PC-3 (cell line): Measurements from ENCODE around the gene BCL2L11. TPM values are rescaled to one million over a fixed set of nuclear protein-coding genes. Genes with fewer than 3 reads are reported as not detected.

ENCODE experiments used
- ATAC-seq: fragments of 200-7000 bp; cut with Tn5 transposase; 2 replicates; pipeline ENCODE4 v1.9.1; 2020; ENCODE audit warnings: mild to moderate bottlenecking, moderate library complexity
- BruUV-seq: library from RNA; stranded (reverse); fragments of 400-500 nt; replicated peaks from 2 replicates; lab custom pipeline; 2021; lab: Mats Ljungman, UMichigan
- CTCF ChIA-PET: fragments of 300-600 bp; sonication (Branson Sonifier 250); formaldehyde crosslinking; loops from one replicate; lab custom pipeline; 2022; ENCODE audit warnings: antibody characterized with exemption; lab: Charles Lee
- POLR2A ChIA-PET: fragments of 300-600 bp; sonication (Branson Sonifier 250); formaldehyde crosslinking; loops from one replicate; lab custom pipeline; 2022; ENCODE audit warnings: antibody characterized with exemption; ENCODE audit not compliant: unreplicated experiment; lab: Charles Lee
- DNase-seq: peaks from one replicate; pipeline ENCODE4 v3.0.0-alpha.2; 2015
- H2AFZ ChIP-seq: fragments of 300-600 bp; sonication (generic); 2 replicates; pipeline ENCODE4 v1.6.0; 2016; ENCODE audit warnings: antibody characterized with exemption, low read length
- H3F3A ChIP-seq: fragments of 300-600 bp; sonication (generic); one replicate; pipeline ENCODE4 v1.6.0; 2017; ENCODE audit warnings: antibody characterized with exemption, low read length, control low read depth, mild to moderate bottlenecking; ENCODE audit not compliant: unreplicated experiment
- H3K27ac ChIP-seq: fragments of 300-600 bp; sonication (generic); 2 replicates; pipeline ENCODE4 v1.5.1; 2016; ENCODE audit warnings: mild to moderate bottlenecking, low read length
- H3K27me3 ChIP-seq: fragments of 300-600 bp; sonication (generic); 2 replicates; pipeline ENCODE4 v1.6.1; 2016; ENCODE audit warnings: low read length, mixed read lengths
- H3K36me3 ChIP-seq: fragments of 300-600 bp; sonication (generic); 2 replicates; pipeline ENCODE4 v1.6.1; 2016; ENCODE audit warnings: low read depth, mixed run types, low read length, mixed read lengths
- H3K4me1 ChIP-seq: fragments of 300-600 bp; sonication (generic); 2 replicates; pipeline ENCODE4 v1.5.1; 2016; ENCODE audit warnings: low read length; ENCODE audit not compliant: insufficient read depth
- H3K4me2 ChIP-seq: fragments of 300-600 bp; sonication (generic); 2 replicates; pipeline ENCODE4 v1.6.0; 2016; ENCODE audit warnings: low read length
- H3K4me3 ChIP-seq: fragments of 300-600 bp; sonication (generic); 2 replicates; pipeline ENCODE4 v1.5.1; 2016; ENCODE audit warnings: mild to moderate bottlenecking, low read length, mixed read lengths
- H3K79me2 ChIP-seq: fragments of 300-600 bp; sonication (generic); 2 replicates; pipeline ENCODE4 v1.6.1; 2017; ENCODE audit warnings: low read length, mixed read lengths
- H3K9ac ChIP-seq: fragments of 300-600 bp; sonication (generic); 2 replicates; pipeline ENCODE4 v1.6.0; 2016; ENCODE audit warnings: mild to moderate bottlenecking, low read length
- H3K9me2 ChIP-seq: fragments of 300-600 bp; sonication (generic); replicated peaks from 2 replicates; pipeline ENCODE4 v1.6.1; 2016; ENCODE audit warnings: mixed run types, low read length, mixed read lengths
- H3K9me3 ChIP-seq: fragments of 300-600 bp; sonication (generic); 2 replicates; pipeline ENCODE4 v1.6.1; 2016; ENCODE audit warnings: low read length, mixed read lengths
- H4K20me1 ChIP-seq: fragments of 300-600 bp; sonication (generic); 2 replicates; pipeline ENCODE4 v1.6.1; 2016; ENCODE audit warnings: low read length, mixed read lengths
- EZH2 ChIP-seq: fragments of 300-600 bp; sonication (generic); IDR thresholded peaks from one replicate; pipeline ENCODE4 v1.6.1; 2017; ENCODE audit warnings: antibody characterized with exemption, mild to moderate bottlenecking, low read length; ENCODE audit not compliant: unreplicated experiment
- EZH2phosphoT487 ChIP-seq: fragments of 300-600 bp; sonication (generic); IDR thresholded peaks from 2 replicates; pipeline ENCODE4 v1.6.1; 2018; ENCODE audit warnings: mild to moderate bottlenecking, antibody characterized with exemption, low read length, borderline replicate concordance
- intact Hi-C: fragments of 100-400 bp; cut with micrococcal nuclease; formaldehyde crosslinking; loops from 2 replicates; pipeline ENCODE4 v1.9.0; 2023
- total RNA-seq: library from RNA; depleted of rRNA; stranded (reverse); fragments of >200 nt; gene quantifications from 2 replicates; pipeline ENCODE4 v1.2.3, GENCODE V29; 2014
- TF ChIP-seq, protein P1 (sequence below): fragments of 300-600 bp; sonication (generic); conservative IDR thresholded peaks from 2 replicates; pipeline ENCODE4 v1.5.1; 2017; ENCODE audit warnings: antibody characterized with exemption, low read depth, mild to moderate bottlenecking, low read length

BCL2L11 gene
- total RNA-seq, 1 experiment from 2014 or later, result 11.3 TPM

GRCh38 chr2:111176867-111177266 is 56.2 kb downstream of the BCL2L11 start:
- Histone ChIP-seq H4K20me1 (no peaks in the 10 kb centered on the region), H3K9me2 (no peaks in the 10 kb centered on the region), H3K9me3 (no peaks in the 10 kb centered on the region), H3F3A (no peaks in the 10 kb centered on the region), H3K27me3 (no peaks in the 10 kb centered on the region), H3K27ac (no peak overlapping the region), H3K9ac (no peak overlapping the region), H3K4me2 (no peak overlapping the region), H3K36me3 (no peaks in the 10 kb centered on the region), H3K79me2 (no peaks in the 10 kb centered on the region), H3K4me3 (no peak overlapping the region), H2AFZ (no peak overlapping the region), H3K4me1 (peaks cover 10% of the 10 kb centered on the region)
- ChIA-PET POLR2A (no interaction called here), CTCF (no interaction called here)
- no TSS peak for BruUV-seq
- DNase-seq (no peak), ATAC-seq (no peak)
- intact Hi-C loops, result no loop called here
- TF ChIP-seq, protein P1, sequence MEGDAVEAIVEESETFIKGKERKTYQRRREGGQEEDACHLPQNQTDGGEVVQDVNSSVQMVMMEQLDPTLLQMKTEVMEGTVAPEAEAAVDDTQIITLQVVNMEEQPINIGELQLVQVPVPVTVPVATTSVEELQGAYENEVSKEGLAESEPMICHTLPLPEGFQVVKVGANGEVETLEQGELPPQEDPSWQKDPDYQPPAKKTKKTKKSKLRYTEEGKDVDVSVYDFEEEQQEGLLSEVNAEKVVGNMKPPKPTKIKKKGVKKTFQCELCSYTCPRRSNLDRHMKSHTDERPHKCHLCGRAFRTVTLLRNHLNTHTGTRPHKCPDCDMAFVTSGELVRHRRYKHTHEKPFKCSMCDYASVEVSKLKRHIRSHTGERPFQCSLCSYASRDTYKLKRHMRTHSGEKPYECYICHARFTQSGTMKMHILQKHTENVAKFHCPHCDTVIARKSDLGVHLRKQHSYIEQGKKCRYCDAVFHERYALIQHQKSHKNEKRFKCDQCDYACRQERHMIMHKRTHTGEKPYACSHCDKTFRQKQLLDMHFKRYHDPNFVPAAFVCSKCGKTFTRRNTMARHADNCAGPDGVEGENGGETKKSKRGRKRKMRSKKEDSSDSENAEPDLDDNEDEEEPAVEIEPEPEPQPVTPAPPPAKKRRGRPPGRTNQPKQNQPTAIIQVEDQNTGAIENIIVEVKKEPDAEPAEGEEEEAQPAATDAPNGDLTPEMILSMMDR, result no peak
- TF ChIP-seq EZH2 (no peak), EZH2phosphoT487 (no peak)

GRCh38 chr2:111178296-111178695 is 57.6 kb downstream of the BCL2L11 start:
- no TSS peak for BruUV-seq
- ChIA-PET CTCF (no interaction called here), POLR2A (no interaction called here)
- H3K79me2 ChIP-seq, result no peaks in the 10 kb centered on the region
- no peaks in the 10 kb centered on the region for H3F3A ChIP-seq
- no peak overlapping the region for H3K4me3 ChIP-seq
- H3K9me3 ChIP-seq, result no peaks in the 10 kb centered on the region
- H2AFZ ChIP-seq, result no peak overlapping the region
- no peaks in the 10 kb centered on the region for H3K36me3 ChIP-seq
- no peaks in the 10 kb centered on the region for H4K20me1 ChIP-seq
- H3K9me2 ChIP-seq, result no peaks in the 10 kb centered on the region
- no peak for ATAC-seq
- no peak for DNase-seq
- no peak overlapping the region for H3K4me2 ChIP-seq
- H3K27ac ChIP-seq, result no peak overlapping the region
- TF ChIP-seq, protein P1, result no peak
- no peak for TF ChIP-seq EZH2
- no peak for TF ChIP-seq EZH2phosphoT487
- no peaks in the 10 kb centered on the region for H3K27me3 ChIP-seq
- intact Hi-C loops, result no loop called here
- H3K4me1 ChIP-seq, result peaks cover 9% of the 10 kb centered on the region; the same call in 1 of the 2 replicates
- H3K9ac ChIP-seq, result no peak overlapping the region

DNA sequence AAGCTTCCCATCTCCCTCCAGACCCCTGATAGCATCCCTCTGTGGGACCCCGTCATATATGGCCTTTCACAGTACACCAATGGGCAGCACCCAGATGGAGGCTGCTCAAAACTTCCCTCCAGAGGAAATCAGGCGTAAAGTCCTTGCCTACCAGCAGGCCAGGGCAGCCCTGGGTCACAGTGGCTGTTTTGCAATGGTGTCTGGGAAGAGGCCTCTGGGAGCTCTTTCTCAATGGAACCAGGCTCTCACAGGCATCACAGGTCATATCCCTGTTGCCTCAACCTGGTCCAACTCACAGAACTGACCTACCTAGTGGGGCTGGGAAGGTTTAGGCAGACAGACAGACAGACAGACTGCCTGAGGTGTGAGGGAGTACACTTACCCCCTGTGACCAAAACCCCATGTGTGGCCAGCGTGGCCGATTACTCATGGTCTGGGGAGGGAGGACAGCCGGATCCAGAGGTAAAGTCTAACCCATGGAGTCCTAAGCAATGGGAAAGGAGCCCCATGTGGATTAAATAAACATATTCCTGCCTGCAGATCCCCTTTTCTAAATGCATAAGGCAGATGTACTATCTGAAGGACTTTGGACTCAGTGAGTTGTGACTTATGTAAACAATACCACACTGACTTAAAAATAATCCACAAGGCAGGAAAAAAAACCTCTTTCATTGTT is 58.2 kb downstream of the BCL2L11 start:
- peaks cover 9% of the 10 kb centered on the region; the same call in 1 of the 2 replicates for H3K4me1 ChIP-seq
- H3K27me3 ChIP-seq, result no peaks in the 10 kb centered on the region
- no peak overlapping the region for H3K9ac ChIP-seq
- BruUV-seq, result no TSS peak
- H2AFZ ChIP-seq, result no peak overlapping the region
- TF ChIP-seq, protein P1, result no peak
- TF ChIP-seq EZH2phosphoT487 (no peak), EZH2 (no peak)
- DNase-seq, result peak; percentile 33
- H3K9me2 ChIP-seq, result no peaks in the 10 kb centered on the region
- CTCF ChIA-PET, result no interaction called here
- H3F3A ChIP-seq, result no peaks in the 10 kb centered on the region
- H3K4me2 ChIP-seq, result 0 out of 2 replicates have a peak overlapping the region, but pooled peaks have one; percentile 14
- H3K36me3 ChIP-seq, result no peaks in the 10 kb centered on the region
- no peak overlapping the region for H3K27ac ChIP-seq
- peak; percentile 64 for ATAC-seq
- H4K20me1 ChIP-seq, result no peaks in the 10 kb centered on the region
- H3K4me3 ChIP-seq, result no peak overlapping the region
- H3K79me2 ChIP-seq, result no peaks in the 10 kb centered on the region
- POLR2A ChIA-PET, result no interaction called here
- no peaks in the 10 kb centered on the region for H3K9me3 ChIP-seq
- intact Hi-C loops, result no loop called here
